Endometrium (tissue), 2 donors: ENCODE data around the gene BTBD9.
A peak's percentile ranks its signal among the peaks of the same experiment; 100 is the strongest.

Experiments used
- FAIRE-seq: peaks from 2 replicates; lab custom pipeline; 2012; peaks lifted over from hg19 to GRCh38; lab: Jason Lieb, UNC
- donor health status: control.
- donor health status: control.

The BTBD9 gene

DNA sequence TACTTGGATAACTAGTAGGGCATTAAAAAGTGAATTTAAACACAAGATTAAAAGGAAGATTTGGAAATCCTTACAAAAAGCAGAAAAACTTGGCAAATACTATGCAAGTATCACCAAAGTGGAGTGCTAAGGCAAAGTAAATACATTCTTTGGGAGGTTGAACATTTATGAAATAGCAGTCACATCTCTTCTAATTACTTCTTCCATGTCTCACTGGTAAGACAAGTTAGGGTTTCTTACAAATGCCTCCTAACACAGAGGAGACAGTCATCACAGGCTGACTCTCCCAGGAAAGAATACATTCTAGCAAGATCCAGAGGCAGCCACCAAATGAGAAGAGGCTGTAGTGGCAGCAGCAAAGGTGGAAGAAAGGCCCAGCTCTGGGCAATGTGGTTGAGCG, 298.2 kb downstream of the BTBD9 start:
- FAIRE-seq: no peak

DNA sequence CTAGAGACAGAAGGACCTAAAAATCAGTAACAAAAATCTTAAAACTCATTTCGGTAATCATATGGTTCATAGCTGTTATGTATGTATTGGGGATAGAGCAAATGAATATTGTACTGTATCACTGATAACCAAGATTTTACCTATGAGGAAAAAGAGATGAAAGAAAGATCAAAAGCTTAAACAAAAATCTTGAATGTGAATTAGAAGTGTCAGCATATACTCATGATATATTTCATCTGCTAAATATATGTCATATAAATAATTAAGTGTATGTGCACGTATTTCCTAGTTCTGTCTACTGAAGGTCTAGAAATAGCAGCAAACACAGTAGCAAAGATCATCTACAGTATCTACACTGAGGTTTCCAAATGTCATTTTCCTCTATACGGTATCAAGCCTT, 299.8 kb downstream of the BTBD9 start:
- FAIRE-seq: no peak

DNA sequence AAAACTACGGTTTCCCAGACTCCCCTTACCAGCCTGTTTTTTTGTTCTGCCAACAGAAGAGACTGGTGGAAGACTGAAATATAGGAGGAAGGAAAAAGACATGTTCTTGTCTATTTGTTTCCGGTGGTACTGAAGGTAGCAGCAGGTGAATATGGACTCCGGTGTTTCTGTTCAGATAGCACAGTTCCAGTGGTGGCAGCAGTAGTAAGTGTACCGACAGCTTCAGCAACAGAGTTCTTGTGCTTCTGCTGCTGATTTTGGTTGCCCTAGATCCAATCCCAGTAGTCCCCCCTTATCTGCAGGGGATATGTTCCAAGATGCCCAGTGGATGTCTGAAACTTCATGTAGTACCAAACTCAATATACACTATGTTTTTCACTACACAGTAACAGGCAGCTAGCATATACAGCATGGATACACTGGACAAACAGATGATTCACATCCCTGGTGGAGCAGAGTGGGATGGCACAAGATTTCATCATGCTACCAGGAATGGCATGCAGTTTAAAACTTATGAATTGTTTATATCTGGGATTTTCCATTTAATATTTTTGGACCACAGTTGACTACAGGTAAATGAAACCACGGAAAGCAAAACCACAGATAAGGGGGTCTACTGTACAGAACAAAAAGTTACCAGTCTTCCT, 301.8 kb downstream of the BTBD9 start:
- FAIRE-seq: no peak

DNA sequence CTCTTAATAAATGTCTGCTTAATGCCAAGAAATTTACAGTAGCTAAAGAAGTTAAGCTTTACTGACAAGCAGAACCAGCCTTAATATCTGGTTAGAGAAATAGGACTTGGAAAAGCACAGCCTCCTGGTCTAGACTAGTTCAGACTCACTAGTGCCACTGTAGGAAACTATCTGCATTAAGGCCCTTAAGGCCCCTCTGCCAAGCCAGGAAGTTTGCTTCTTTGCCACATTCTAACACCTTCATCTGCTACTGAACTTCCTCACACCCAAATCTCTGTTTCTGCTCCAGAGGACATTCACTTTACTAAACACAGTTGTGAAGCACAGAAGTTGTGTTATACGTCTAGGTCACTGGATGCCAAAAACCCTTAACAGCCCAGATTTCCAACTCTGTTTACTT, 302.8 kb downstream of the BTBD9 start:
- FAIRE-seq: no peak

DNA sequence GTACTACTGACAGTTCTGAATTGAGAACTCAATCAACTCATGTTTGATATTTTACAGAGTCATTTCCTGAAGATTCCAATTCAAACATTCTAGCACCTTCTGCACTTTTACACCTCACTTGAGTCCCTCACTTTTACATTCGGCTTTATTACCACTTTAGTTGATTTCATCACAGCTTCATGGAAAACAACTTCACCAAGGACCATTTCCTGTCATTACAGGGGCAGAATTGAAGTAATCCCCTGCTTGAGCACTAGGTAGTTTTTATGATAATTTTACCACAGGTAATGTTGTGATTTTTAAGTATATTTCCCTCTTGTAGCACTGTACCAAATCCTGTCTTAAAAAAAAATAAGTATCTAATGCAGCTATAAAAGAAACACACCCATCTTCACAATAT, 312.9 kb downstream of the BTBD9 start:
- FAIRE-seq: no peak

DNA sequence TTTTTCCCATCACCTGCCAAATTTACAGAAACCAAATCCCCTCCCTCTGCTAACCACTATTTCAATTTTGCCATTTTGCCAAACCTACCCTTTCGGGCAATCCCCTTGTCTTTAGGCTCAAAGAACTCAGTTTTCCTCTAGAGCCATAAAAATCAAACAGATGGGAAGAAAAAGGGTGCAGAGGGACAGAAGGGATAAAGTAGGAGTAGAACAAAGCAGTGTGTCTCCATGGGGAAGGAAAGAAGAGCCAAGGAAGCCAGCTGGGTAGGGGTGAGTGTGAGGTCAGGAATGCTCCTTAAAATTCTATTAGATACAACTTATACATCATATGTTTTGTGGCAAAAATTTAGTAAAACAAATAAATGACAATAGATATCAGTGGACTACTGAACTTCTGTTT, 316.5 kb downstream of the BTBD9 start:
- FAIRE-seq: no peak

DNA sequence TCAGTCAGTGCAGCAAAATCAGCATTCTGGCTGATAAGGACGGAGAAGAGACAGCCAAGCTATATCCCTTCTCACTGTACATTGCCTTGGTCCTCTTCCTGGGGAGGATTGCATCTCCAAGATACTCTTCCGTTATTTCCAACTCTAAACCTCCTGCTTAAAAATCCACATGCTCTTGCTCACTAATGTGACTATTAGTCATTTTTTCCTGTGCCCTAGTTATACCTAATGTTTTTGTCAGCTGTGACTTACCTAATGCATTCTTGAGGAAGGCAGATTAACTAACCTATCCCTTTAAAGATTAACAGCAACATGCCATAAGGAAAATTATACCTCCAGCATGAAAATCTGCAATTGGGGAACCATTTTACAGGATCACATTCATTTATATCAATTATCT, 317.6 kb downstream of the BTBD9 start:
- no peak for FAIRE-seq

DNA sequence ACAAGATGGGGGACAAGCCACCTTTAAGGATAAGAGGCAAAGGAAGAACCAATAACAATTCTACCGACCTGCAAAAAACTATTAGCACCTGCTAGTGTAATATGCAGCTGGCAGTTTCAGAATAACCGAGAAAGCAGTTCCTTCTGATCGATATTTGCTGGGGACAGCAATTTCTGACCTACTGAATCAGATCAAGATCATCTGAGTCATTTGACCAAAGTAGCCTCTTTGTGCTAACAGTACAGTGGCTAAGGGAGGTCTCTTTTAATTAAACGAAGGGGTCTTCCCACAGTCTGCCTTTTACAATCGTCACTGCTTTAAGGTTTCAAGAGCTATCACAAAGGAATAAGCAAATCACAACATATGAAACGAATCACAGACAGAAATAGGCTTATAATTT, 318.9 kb downstream of the BTBD9 start:
- no peak for FAIRE-seq

DNA sequence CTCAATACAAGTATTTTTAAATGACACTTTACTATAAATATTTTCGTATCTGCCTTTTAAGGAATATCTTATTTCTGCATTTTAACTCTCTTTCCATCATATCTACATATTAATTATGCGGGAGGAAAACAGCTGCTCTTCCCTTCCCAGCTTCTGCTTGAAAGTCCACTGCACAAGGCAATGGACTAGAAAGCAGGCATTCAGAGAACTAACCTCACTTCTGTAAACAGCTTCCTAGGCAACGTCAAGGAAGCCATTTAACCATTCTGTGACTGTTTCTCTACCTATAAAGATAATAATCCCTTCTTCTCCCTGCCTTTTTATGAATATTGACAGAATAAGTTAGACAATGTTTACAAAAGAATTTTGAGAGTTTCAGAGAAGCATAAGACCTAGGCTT, 319.4 kb downstream of the BTBD9 start:
- no peak for FAIRE-seq

DNA sequence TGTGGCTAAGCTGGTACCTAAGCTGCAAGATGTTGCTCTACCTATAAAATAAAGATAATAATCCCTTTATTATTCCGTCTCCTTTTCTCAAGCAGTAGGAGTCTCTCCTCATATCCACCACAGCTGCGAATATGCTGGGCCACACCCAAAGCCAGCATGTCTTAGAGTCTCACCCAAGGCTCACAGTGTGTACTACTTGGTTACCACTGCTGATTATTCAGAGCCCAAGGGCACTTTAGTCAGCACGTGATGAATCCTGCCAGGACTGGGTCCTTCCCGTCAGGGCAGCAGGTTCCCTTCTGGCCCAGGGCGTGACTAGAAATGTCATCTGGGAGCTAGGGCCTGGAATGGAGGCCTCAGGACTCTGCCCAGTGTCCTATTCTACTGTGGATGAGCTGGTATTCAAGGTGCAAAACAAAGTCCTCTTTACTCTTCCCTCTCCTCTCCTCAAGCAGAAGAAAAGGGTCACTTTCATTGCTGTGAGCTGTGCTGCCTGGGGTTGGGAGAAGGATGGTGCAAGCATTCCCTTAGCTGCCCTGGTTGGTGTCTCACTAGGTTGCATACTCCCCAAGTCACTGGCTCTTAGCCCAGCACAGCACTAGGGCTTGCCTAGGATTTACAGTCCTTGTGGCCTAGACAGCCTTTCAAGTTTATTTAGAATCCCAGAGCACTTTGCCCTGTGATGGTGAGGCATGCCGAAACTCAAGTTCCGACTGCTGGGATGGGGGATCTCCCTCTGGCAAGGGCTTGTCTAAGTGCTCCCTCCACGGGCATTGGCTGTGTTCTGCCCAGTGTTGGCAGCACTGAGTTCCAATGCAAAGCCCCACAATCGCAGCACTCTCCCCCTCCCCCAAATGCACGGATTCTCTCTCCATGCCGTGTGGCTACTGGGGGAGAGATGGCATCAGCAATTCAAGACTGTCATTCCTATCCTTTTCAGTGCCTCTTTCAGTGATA, 320.2 kb downstream of the BTBD9 start:
- FAIRE-seq: no peak

DNA sequence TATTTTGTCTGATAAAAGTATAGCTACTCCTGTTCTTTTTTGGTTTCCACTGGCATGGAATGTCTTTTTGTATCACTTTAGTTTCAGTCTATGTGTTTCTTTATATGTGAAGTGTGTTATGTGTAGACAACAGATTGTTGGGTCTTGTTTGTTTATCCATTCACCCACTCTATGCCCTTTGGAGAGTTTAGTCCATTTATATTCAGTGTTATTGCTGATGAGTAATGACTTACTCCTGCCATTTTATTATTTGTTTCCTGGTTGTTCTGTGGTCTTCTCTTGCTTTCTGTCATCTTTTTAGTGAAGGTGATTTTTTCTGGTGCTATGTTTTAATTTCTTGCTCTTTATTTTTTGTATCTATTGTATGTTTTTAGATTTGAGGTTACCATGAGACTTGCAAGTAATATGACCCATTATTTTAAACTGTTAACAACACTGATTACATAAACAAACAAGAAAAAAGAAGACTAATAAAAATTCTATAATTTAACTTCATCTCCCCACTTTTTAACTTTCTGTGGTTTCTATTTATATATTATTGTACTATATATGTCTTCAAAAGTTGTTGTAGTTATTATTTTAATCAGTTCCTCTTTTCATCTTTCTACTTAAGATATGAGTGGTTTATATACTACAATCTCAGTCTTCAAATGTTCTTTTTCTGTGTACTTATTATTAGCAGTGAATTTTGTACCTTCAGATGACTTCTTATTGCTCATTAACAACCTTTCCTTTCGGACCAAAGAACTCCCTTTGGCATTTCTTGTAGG, 323.4 kb downstream of the BTBD9 start:
- FAIRE-seq: peak; percentile 39

DNA sequence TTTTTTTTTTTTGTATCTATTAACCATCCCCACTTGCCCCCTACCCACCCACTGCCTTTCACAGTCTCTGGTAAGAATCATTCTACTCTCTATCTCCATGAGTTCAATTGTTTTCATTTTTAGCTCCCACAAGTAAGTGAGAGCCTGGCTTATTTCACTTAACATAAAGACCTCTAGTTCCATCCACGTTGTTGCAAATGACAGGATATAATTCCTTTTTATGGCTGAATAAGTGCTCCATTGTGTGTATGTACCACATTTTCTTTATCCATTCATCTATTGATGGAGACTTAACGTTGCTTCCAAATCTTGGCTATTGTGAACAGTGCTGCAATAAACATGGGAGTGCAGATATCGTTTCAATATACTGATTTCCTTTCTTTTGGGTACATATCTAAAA, 328.5 kb downstream of the BTBD9 start:
- FAIRE-seq: no peak

DNA sequence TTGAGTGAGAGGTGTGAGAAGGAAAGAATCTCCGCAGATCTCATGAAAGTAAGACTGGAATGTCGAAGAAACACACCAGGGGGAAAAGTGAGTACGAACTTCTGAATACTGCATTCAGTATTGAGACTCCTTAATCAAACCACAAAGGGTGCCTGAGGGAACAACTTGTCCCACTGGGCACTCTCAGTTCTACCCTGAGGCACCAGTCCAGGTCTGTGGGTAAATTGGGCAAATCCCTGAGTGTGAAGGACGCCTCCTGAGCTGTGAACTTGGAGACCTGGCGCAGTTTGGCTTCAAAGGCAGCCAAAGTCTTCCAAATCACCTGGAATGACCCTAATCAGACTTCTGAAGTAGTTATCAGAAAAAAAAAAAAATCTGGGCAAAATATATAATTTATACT, 329.7 kb downstream of the BTBD9 start:
- FAIRE-seq: no peak

DNA sequence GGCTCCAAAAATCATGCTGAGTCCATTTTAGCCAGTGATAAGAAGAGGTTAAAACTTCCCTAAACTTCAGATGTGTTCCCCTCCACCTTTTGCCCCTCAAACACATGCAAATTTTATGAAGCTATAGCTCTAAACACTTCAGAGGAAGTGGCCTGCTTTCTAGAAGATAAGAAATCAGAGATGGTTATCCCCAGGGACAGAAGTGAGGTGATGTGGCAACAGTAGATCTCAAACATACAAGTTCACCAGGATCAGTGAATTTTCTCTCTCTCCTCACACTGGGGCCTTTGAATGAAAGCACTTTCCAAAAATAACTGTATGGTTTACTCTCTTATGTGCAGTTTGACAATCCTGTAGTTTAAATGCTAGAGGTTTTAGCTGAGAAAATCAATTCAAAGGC, 332.0 kb downstream of the BTBD9 start:
- no peak for FAIRE-seq

DNA sequence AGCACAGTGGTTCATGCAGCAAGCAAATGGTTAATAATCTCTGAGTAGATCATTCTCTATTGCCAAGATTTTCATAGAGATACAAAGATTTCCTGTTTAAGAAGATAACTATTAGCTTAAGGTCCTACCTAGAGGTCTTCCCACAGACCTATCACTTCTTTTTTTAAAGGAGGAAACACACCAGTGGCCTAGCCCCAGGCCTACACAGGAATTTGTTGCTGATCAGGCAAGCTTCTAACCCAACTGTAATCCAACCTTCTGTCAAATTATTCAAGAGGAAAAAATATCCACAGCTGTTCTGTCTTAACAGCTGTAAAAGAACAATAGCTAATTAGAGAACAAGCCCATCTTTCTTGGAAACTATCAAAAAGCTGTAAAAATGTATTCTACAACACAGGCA, 332.8 kb downstream of the BTBD9 start:
- no peak for FAIRE-seq

DNA sequence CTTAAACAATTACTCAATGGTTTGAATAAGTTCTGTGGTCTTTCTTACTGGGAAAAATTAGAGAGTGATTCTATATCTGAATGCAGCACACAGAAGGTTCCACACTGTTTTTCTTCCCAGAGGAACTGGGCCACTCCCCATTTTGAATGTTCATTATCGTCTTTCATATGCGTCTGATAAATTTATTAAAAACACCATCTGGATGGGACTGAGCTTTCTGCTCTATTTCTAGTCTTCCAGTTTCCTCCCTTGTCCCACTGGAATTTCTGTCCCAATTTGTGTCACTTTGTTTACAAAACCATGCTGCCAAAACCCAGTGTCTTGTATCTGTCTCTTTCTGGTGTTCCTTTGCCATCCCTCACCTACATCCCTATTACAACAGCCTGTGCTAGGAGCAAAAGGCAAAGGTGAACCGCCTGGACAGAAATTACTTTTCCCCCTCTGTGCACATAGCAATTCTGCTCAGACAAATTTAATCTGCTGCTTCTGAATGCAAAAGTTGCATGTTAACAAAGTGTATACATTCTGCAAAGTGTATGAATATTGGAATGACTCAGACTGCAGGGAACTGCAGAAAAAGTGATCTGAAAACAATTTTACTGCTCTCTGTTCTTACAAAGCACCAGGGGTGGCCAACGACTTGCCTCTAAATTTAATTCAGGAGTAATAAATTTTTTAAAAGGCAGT, 333.6 kb downstream of the BTBD9 start:
- FAIRE-seq: no peak

DNA sequence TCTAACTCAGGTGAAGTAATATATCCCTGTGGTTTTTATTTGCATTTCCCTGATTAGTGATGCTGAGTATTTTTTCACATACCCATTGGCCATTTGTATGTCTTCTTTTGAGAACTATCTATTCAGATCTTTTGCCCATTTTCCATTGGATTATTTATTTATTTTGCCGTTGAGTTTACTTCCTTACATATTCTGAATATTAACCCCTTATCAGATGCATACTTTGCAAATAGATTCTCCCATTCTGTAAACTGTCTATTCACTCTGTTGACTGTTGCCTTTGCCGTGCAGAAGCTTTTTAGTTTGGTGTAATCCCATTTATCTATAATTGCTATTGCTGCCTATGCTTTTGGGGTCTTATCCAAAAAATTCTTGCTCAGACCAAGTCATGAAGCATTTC, 336.9 kb downstream of the BTBD9 start:
- no peak for FAIRE-seq

DNA sequence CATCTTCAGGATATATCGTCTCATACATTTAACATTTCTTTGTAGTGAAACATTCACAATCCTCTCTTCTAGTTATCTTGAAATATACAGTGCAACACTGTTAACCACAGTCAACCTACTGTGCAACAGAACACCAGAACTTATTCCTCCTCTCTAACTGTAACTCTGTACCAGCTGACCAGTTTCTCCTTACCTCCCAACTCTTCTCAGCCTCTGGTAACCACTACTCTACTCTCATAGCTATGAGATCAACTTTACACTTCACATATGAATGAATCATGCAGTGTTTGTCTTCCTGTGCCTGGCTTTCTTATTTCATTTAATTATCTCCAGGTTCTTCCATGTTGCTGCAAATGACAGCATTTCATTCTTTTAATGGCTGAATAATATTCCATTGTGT, 337.6 kb downstream of the BTBD9 start:
- FAIRE-seq: no peak

DNA sequence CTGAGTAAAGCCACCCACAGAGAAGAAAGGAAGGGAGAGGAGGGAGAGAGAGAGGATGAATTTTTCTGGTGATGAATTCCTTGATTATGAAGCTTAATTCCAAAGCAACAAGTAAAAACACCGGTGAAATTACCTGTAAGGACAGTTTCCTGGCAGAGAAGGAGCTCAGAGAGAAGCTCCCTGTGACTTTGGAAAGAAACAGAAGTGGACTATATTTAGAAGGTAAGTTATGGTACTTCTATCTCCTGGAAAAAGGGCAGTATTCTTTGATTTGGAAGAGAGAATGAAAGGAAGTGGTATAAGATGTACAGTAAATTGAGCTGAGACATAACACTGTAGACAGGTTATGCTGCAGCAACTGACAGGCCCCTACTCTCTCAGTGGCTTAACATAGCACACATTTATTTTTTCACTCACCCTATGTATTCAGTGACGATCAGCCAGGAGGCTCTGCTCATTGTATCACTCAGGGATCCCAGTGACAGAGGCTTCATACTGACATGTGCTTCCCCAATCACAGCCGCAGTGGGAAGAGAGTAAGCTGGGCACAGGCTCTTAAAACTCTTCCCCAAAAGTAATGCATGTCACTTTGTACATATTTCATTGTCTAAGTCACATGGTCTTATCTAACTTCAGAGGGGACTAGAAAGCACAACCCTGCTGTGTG, 349.5 kb downstream of the BTBD9 start:
- no peak for FAIRE-seq

DNA sequence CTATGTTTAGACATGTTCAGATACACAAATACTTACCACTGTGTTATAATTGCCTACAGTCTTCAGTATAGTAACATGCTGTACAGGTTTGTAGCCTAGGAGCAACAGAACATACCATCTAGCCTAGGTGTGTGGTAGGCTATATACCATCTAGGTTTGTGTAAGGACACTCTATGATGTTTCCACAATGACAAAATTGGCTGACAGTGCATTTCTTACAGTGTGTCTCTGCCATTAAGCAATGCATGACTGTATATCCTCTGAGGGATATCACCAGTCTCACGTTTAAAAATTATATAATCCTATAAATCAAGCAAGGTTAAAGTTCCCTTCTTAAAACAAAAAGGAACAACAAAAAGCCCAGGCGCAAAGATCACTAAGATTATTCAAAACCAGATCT, 352.2 kb downstream of the BTBD9 start:
- no peak for FAIRE-seq

DNA sequence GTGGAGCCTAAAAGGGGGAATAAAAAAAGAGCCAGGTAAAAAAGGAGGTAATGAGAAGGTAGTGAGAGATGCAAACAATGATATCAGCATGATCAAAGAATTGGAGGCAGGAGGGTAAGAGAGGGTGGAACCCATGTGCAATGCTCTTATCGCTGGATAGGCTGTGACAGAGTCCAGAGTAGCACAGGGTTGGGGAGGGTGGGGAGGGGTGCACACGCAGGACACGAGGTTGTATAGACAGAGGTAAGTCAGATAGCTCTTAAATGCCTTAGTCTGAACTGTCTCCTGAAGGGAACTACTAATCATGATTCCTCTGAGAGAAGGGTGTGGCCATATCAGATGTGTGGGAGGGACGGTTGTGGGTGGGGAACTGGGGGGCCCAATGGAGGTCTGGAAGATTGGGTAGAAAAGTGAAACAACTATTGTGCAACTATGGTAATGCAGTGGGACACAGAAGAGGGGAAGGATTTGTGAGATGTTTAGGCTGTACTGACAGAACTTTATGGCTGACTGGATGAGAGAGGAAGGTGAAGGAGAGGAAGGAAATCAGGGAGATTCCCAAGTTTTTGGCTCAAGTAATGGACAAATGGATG, 354.8 kb downstream of the BTBD9 start:
- no peak for FAIRE-seq
